Astrocyte of the spinal cord (primary cell): ENCODE measurements around the gene PLD6.

Experiments
- DNase-seq: peaks from one replicate; pipeline ENCODE4 v3.0.0; 2011; ENCODE audit warnings: low read depth, low spot score
- H3K4me3 ChIP-seq: 2 replicates; pipeline ENCODE4 v1.5.1; 2011; ENCODE audit warnings: low read depth, mild to moderate bottlenecking, low read length, moderate library complexity
- in situ Hi-C: cut with HindIII; loops from 2 replicates; pipeline ENCODE4 v1.10.0; 2017; ENCODE audit warnings: low sequenced_read_pairs
- TF ChIP-seq, protein P1 (sequence below): IDR thresholded peaks from 2 replicates; pipeline ENCODE4 v1.5.1; 2012; ENCODE audit warnings: low read depth, mild to moderate bottlenecking, low read length, inconsistent platforms

The PLD6 gene

DNA sequence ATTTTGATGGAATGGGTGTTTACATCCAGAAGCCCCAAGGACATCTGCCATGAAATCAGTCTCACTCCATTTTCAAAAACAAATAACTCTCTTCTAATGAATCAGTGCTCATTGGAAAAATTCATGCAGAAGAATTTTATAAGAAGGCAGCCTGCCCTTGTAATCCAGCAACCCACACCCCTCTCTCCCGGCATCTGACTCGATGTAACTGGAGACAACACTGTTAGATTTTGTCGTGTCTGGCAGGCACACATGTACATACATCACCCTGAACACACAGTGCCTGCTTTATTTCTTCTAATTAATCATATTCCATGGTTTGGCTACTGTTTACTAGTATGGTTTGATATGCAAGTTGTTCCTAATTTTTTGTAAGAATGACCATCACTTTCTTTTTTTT is 11.9 kb upstream of the PLD6 start:
- TF ChIP-seq, protein P1, sequence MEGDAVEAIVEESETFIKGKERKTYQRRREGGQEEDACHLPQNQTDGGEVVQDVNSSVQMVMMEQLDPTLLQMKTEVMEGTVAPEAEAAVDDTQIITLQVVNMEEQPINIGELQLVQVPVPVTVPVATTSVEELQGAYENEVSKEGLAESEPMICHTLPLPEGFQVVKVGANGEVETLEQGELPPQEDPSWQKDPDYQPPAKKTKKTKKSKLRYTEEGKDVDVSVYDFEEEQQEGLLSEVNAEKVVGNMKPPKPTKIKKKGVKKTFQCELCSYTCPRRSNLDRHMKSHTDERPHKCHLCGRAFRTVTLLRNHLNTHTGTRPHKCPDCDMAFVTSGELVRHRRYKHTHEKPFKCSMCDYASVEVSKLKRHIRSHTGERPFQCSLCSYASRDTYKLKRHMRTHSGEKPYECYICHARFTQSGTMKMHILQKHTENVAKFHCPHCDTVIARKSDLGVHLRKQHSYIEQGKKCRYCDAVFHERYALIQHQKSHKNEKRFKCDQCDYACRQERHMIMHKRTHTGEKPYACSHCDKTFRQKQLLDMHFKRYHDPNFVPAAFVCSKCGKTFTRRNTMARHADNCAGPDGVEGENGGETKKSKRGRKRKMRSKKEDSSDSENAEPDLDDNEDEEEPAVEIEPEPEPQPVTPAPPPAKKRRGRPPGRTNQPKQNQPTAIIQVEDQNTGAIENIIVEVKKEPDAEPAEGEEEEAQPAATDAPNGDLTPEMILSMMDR = no peak
- in situ Hi-C loops = no loop called here
- DNase-seq = no peak
- H3K4me3 ChIP-seq = no peak overlapping the region

GRCh38 chr17:17216776-17217175 is 10.6 kb upstream of the PLD6 start:
- TF ChIP-seq, protein P1 = no peak
- H3K4me3 ChIP-seq = no peak overlapping the region
- in situ Hi-C loops = no loop called here
- DNase-seq = no peak

- H3K4me3 ChIP-seq = no peak overlapping the region
- in situ Hi-C loops = no loop called here
- TF ChIP-seq, protein P1 = no peak
- DNase-seq = no peak
Observed at GRCh38 chr17:17216236-17216635, 10.1 kb upstream of the PLD6 start.

GRCh38 chr17:17215575-17215974 is 9.4 kb upstream of the PLD6 start:
- no peak overlapping the region for H3K4me3 ChIP-seq
- in situ Hi-C loops = no loop called here
- DNase-seq = no peak
- TF ChIP-seq, protein P1 = no peak

GRCh38 chr17:17214646-17215436 is 8.7 kb upstream of the PLD6 start:
- DNase-seq = no peak
- in situ Hi-C loops = no loop called here
- H3K4me3 ChIP-seq = no peak overlapping the region
- TF ChIP-seq, protein P1 = no peak

DNA sequence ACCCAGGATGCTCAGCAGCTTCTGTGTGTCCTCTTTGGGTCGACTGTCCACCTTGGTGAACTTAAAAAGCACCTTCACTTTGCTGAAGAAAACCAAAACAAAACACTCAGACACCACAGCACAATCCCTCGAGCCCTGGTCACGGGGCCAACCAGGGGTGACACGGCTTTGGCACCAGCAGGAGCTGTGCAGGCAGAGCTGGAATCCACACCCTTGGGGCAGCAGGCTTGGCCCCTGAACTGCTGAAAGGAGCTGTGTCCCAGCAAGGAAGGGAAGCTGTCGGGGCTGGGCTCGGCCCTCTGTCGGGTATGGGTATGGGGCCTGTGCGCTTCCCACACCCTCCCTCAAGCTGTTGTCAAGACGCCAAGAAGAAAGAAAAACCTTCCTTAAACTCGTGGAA is 7.6 kb upstream of the PLD6 start:
- H3K4me3 ChIP-seq = no peak overlapping the region
- DNase-seq = no peak
- TF ChIP-seq, protein P1 = no peak
- in situ Hi-C loops = no loop called here
